SU-DHL-6 (cell line): ENCODE measurements around the gene ZNF195.
"Not testable (repeated sequence)": the region's sequence is repeated elsewhere in the genome, so short reads cannot be mapped to it uniquely, and the experiment has no call there.

ENCODE experiments used
- H2AFZ ChIP-seq: fragments of 200-600 bp; sonication (generic); 2 replicates; pipeline ENCODE4 v1.6.1; 2014; ENCODE audit warnings: low read depth, mild to moderate bottlenecking, moderate library complexity, mixed read lengths, antibody characterized with exemption, low read length; ENCODE audit not compliant: severe bottlenecking
- H3F3A ChIP-seq: fragments of 200-600 bp; shearing (Covaris generic); 2 replicates; pipeline ENCODE4 v1.6.0; 2016; ENCODE audit warnings: antibody characterized with exemption, mild to moderate bottlenecking; ENCODE audit not compliant: insufficient read depth
- H3K27ac ChIP-seq: fragments of 200-600 bp; sonication (generic); 2 replicates; pipeline ENCODE4 v1.5.1; 2016; ENCODE audit warnings: low read depth, mild to moderate bottlenecking, low read length, moderate library complexity, mixed read lengths
- H3K27me3 ChIP-seq: fragments of 200-600 bp; sonication (generic), shearing (Covaris generic); 2 replicates; pipeline ENCODE4 v1.6.0; 2014; ENCODE audit warnings: mild to moderate bottlenecking, low read length
- H3K36me3 ChIP-seq: fragments of 200-600 bp; sonication (generic); 2 replicates; pipeline ENCODE4 v1.6.1; 2014; ENCODE audit warnings: mild to moderate bottlenecking, low read length, mixed read lengths
- H3K4me2 ChIP-seq: fragments of 300-600, 200-600 bp; shearing (Covaris generic), sonication (generic); 2 replicates; pipeline ENCODE4 v1.6.0; 2014; ENCODE audit warnings: low read length, low read depth, mild to moderate bottlenecking; ENCODE audit not compliant: poor library complexity, severe bottlenecking
- H3K4me3 ChIP-seq: fragments of 200-600 bp; sonication (generic); 2 replicates; pipeline ENCODE4 v1.5.1; 2014; ENCODE audit warnings: antibody characterized with exemption, low read length, mild to moderate bottlenecking, mixed read lengths; ENCODE audit not compliant: insufficient read depth, poor library complexity, severe bottlenecking
- H3K79me2 ChIP-seq: fragments of 200-600 bp; sonication (generic); 2 replicates; pipeline ENCODE4 v1.6.1; 2014; ENCODE audit warnings: mild to moderate bottlenecking, low read length, moderate library complexity; ENCODE audit not compliant: insufficient read depth
- H3K9ac ChIP-seq: fragments of 200-600 bp; sonication (generic); 2 replicates; pipeline ENCODE4 v1.7.0; 2014; ENCODE audit warnings: mild to moderate bottlenecking, low read length
- H3K9me2 ChIP-seq: fragments of 200-600 bp; sonication (generic); replicated peaks from 2 replicates; pipeline ENCODE4 v1.6.1; 2014; ENCODE audit warnings: low read length; ENCODE audit not compliant: insufficient read depth
- H3K9me3 ChIP-seq: fragments of 200-600 bp; sonication (generic); 2 replicates; pipeline ENCODE4 v1.6.1; 2014; ENCODE audit warnings: low read length, mixed read lengths; ENCODE audit not compliant: insufficient read depth
- H4K20me1 ChIP-seq: fragments of 200-600 bp; sonication (generic); 2 replicates; pipeline ENCODE4 v1.6.1; 2014; ENCODE audit warnings: low read depth, mild to moderate bottlenecking, antibody characterized with exemption, low read length, moderate library complexity, mixed read lengths

ZNF195 gene

DNA sequence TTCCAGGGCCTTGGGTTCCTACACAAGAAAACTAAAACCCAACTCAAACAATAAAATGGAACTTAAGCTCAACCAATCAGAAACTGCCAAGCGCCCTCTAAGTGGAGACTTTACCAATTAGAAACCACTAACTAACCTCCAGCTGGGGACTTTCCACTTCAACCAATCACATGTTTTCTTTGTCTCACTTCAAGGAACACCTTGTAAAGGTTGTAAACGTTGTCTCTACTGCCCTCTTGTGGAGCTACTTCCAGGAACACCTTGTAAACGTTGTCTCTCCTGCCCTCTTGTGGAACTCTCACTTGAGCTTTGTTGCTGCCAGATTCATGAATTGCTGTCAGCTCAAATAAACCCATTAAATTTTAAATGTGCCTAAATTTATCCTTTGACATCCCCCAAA, 54.2 kb downstream of the ZNF195 start:
- not testable (repeated sequence) for H3K9me3 ChIP-seq, H3K36me3 ChIP-seq, H3K4me2 ChIP-seq, H3K27ac ChIP-seq, H3K4me3 ChIP-seq, H3K27me3 ChIP-seq, H4K20me1 ChIP-seq, H3K79me2 ChIP-seq, H2AFZ ChIP-seq, H3K9ac ChIP-seq, H3K9me2 ChIP-seq, H3F3A ChIP-seq
